Spinal cord (tissue), 10 donors: ENCODE data around the gene ROCK1. TPM values are rescaled to one million over a fixed set of nuclear protein-coding genes. Genes with fewer than 3 reads are reported as not detected.

ENCODE experiments used
- DNase-seq, 6 donors: peaks; one replicate each; pipeline versions ENCODE4 v3.0.0 to v3.0.0-alpha.2; 2013 to 2015; ENCODE audit warnings: low spot score in 6 of 6, low read depth in 4 of 6
- H3K27ac ChIP-seq: one replicate; pipeline ENCODE4 v1.5.1; 2013; ENCODE audit warnings: low read depth, low read length, control low read depth
- H3K27me3 ChIP-seq: one replicate; pipeline ENCODE4 v1.6.1; 2013; ENCODE audit warnings: low read length; ENCODE audit not compliant: control insufficient read depth, insufficient read depth
- H3K36me3 ChIP-seq: one replicate; pipeline ENCODE4 v1.6.1; 2013; ENCODE audit warnings: low read length; ENCODE audit not compliant: control insufficient read depth, insufficient read depth
- H3K4me1 ChIP-seq: one replicate; pipeline ENCODE4 v1.6.1; 2013; ENCODE audit warnings: low read length; ENCODE audit not compliant: control insufficient read depth, insufficient read depth
- H3K4me3 ChIP-seq: one replicate; pipeline ENCODE4 v1.5.1; 2013; ENCODE audit warnings: low read depth, low read length, control low read depth
- H3K9me3 ChIP-seq: one replicate; pipeline ENCODE4 v1.6.1; 2013; ENCODE audit warnings: low read length; ENCODE audit not compliant: control insufficient read depth, insufficient read depth
- WGBS: methylation state at CpG from one replicate; pipeline ENCODE4 v1.1.5; 2013; ENCODE audit warnings: missing lambda C conversion rate; ENCODE audit not compliant: insufficient coverage; 5-methylcytosine and 5-hydroxymethylcytosine counted together
- polyA plus RNA-seq, 2 donors: library from polyadenylated mRNA; unstranded; fragments of 120-200 nt; gene quantifications; one replicate each; pipeline ENCODE4 v1.2.1, GENCODE V29; 2013; ENCODE audit not compliant: insufficient read length in 2 of 2
- total RNA-seq, 2 donors: library from RNA; depleted of rRNA in 1 of 2; stranded (reverse); fragments of 120-200 nt in 1 of 2; fragments of >200 nt in 1 of 2; gene quantifications; one replicate each; pipeline versions ENCODE4 v1.2.3 to v1.2.4, GENCODE V29; 2013 to 2014
- donor health status: healthy.

ROCK1 gene
- total and polyA plus RNA-seq, 4 donors, result 31.0 to 56.1 (median 34.1) TPM

GRCh38 chr18:21057112-21057511, 54.5 kb downstream of the ROCK1 start:
- Histone ChIP-seq H3K27ac (no peak overlapping the region), H3K4me3 (no peak overlapping the region), H3K36me3 (no peaks in the 10 kb centered on the region), H3K27me3 (no peaks in the 10 kb centered on the region), H3K4me1 (no peaks in the 10 kb centered on the region), H3K9me3 (no peaks in the 10 kb centered on the region)
- no peak for DNase-seq
- 100% methylated on average over 1 of the region's 1 CpG for WGBS

- no peak for DNase-seq
- Histone ChIP-seq H3K36me3 (no peaks in the 10 kb centered on the region), H3K27me3 (no peaks in the 10 kb centered on the region), H3K4me3 (no peak overlapping the region), H3K27ac (no peak overlapping the region), H3K9me3 (no peaks in the 10 kb centered on the region), H3K4me1 (no peaks in the 10 kb centered on the region)
Observed at GRCh38 chr18:21056545-21056944, 55.1 kb downstream of the ROCK1 start.

GRCh38 chr18:21054252-21054821, 57.3 kb downstream of the ROCK1 start:
- WGBS, result 95% methylated on average over 2 of the region's 3 CpGs
- H3K4me3 ChIP-seq, result no peak overlapping the region
- no peak overlapping the region for H3K27ac ChIP-seq
- H3K27me3 ChIP-seq, result no peaks in the 10 kb centered on the region
- no peaks in the 10 kb centered on the region for H3K36me3 ChIP-seq
- no peak for DNase-seq
- H3K9me3 ChIP-seq, result no peaks in the 10 kb centered on the region
- no peaks in the 10 kb centered on the region for H3K4me1 ChIP-seq

GRCh38 chr18:21053127-21053526, 58.5 kb downstream of the ROCK1 start:
- Histone ChIP-seq H3K9me3 (no peaks in the 10 kb centered on the region), H3K27me3 (no peaks in the 10 kb centered on the region), H3K27ac (no peak overlapping the region), H3K4me1 (no peaks in the 10 kb centered on the region), H3K36me3 (no peaks in the 10 kb centered on the region), H3K4me3 (no peak overlapping the region)
- peak in 1 of 6 donors; percentile 1 for DNase-seq

GRCh38 chr18:21052385-21052784, 59.2 kb downstream of the ROCK1 start:
- no peaks in the 10 kb centered on the region for H3K4me1 ChIP-seq
- H3K27ac ChIP-seq, result no peak overlapping the region
- WGBS, result 59% methylated on average over 2 of the region's 5 CpGs

GRCh38 chr18:21051620-21052019, 60.0 kb downstream of the ROCK1 start:
- Histone ChIP-seq H3K9me3 (no peaks in the 10 kb centered on the region), H3K36me3 (no peaks in the 10 kb centered on the region), H3K27me3 (no peaks in the 10 kb centered on the region), H3K27ac (no peak overlapping the region), H3K4me1 (no peaks in the 10 kb centered on the region), H3K4me3 (no peak overlapping the region)
- DNase-seq, result no peak
- 100% methylated on average over 1 of the region's 3 CpGs for WGBS

More at GRCh38 chr18:21052385-21052784, 59.2 kb downstream of the ROCK1 start:
- DNase-seq, result no peak
- H3K36me3 ChIP-seq, result no peaks in the 10 kb centered on the region
- no peak overlapping the region for H3K4me3 ChIP-seq
- no peaks in the 10 kb centered on the region for H3K27me3 ChIP-seq
- H3K9me3 ChIP-seq, result no peaks in the 10 kb centered on the region

GRCh38 chr18:21049306-21049705, 62.3 kb downstream of the ROCK1 start:
- H3K4me3 ChIP-seq, result no peak overlapping the region
- H3K9me3 ChIP-seq, result no peaks in the 10 kb centered on the region
- no peak overlapping the region for H3K27ac ChIP-seq
- peaks cover 4% of the 10 kb centered on the region for H3K36me3 ChIP-seq
- DNase-seq, result no peak
- H3K27me3 ChIP-seq, result no peaks in the 10 kb centered on the region
- no peaks in the 10 kb centered on the region for H3K4me1 ChIP-seq
- no CpG with 5 or more reads among the region's 1 CpG for WGBS

GRCh38 chr18:21047126-21047525, 64.5 kb downstream of the ROCK1 start:
- Histone ChIP-seq H3K27ac (no peak overlapping the region), H3K9me3 (no peaks in the 10 kb centered on the region), H3K27me3 (no peaks in the 10 kb centered on the region), H3K36me3 (peaks cover 4% of the 10 kb centered on the region), H3K4me1 (no peaks in the 10 kb centered on the region), H3K4me3 (no peak overlapping the region)
- 100% methylated on average over 2 of the region's 3 CpGs for WGBS
- no peak for DNase-seq

- DNase-seq, result no peak
- no CpG with 5 or more reads among the region's 2 CpGs for WGBS
- H3K36me3 ChIP-seq, result peaks cover 7% of the 10 kb centered on the region
Observed at GRCh38 chr18:21040466-21040865, 71.1 kb downstream of the ROCK1 start.

GRCh38 chr18:21038201-21038600, 73.4 kb downstream of the ROCK1 start:
- Histone ChIP-seq H3K27ac (no peak overlapping the region), H3K9me3 (no peaks in the 10 kb centered on the region), H3K4me3 (no peak overlapping the region), H3K36me3 (peaks cover 3% of the 10 kb centered on the region), H3K4me1 (no peaks in the 10 kb centered on the region), H3K27me3 (no peaks in the 10 kb centered on the region)
- no peak for DNase-seq

More at GRCh38 chr18:21040466-21040865, 71.1 kb downstream of the ROCK1 start:
- Histone ChIP-seq H3K4me1 (no peaks in the 10 kb centered on the region), H3K27me3 (no peaks in the 10 kb centered on the region), H3K9me3 (no peaks in the 10 kb centered on the region), H3K4me3 (no peak overlapping the region), H3K27ac (no peak overlapping the region)
